AG09309 (cell line): ENCODE data around the gene CCDC38.

Experiments used
- DNase-seq: peaks from one replicate; pipeline ENCODE4 v3.0.0-alpha.2; 2010; ENCODE audit warnings: low read depth
- H3K4me3 ChIP-seq: 2 replicates; pipeline ENCODE4 v1.5.1; 2011; ENCODE audit warnings: mild to moderate bottlenecking, low read depth, low read length, moderate library complexity; ENCODE audit not compliant: control insufficient read depth
- CTCF ChIP-seq: IDR thresholded peaks from 2 replicates; pipeline ENCODE4 v1.5.1; 2011; ENCODE audit warnings: mild to moderate bottlenecking, low read depth, low read length, inconsistent platforms; ENCODE audit not compliant: insufficient read depth, control insufficient read depth; ENCODE audit errors: missing control alignments

Gene CCDC38

GRCh38 chr12:95982602-95983001 is 40.2 kb upstream of the CCDC38 start:
- H3K4me3 ChIP-seq, result no peak overlapping the region
- no peak for TF ChIP-seq CTCF
- no peak for DNase-seq

- no peak for DNase-seq
- no peak overlapping the region for H3K4me3 ChIP-seq
- TF ChIP-seq CTCF, result no peak
Measured at GRCh38 chr12:95980437-95980836, 38.0 kb upstream of the CCDC38 start.

GRCh38 chr12:95978774-95979173 is 36.4 kb upstream of the CCDC38 start:
- H3K4me3 ChIP-seq, result no peak overlapping the region
- DNase-seq, result no peak
- no peak for TF ChIP-seq CTCF

- H3K4me3 ChIP-seq, result no peak overlapping the region
- no peak for TF ChIP-seq CTCF
- DNase-seq, result no peak
Measured at GRCh38 chr12:95978351-95978750, 35.9 kb upstream of the CCDC38 start.

GRCh38 chr12:95977764-95978305 is 35.4 kb upstream of the CCDC38 start:
- H3K4me3 ChIP-seq, result no peak overlapping the region
- DNase-seq, result no peak
- TF ChIP-seq CTCF, result no peak

- no peak for TF ChIP-seq CTCF
- no peak overlapping the region for H3K4me3 ChIP-seq
- DNase-seq, result no peak
Measured at GRCh38 chr12:95976416-95976832, 34.0 kb upstream of the CCDC38 start.

GRCh38 chr12:95975491-95975890 is 33.1 kb upstream of the CCDC38 start:
- no peak for DNase-seq
- no peak for TF ChIP-seq CTCF
- no peak overlapping the region for H3K4me3 ChIP-seq
